ENCODE results near the gene PDGFRA.

- no peak for TF ChIP-seq CTCF (conservative IDR thresholded peaks at IDR 0.05 in 1 of 2, IDR thresholded peaks at IDR 0.05 in 1 of 2; ENCODE audit: low read depth in 1 of 2, low read length in 2 of 2)
- TF ChIP-seq EZH2 (IDR thresholded peaks at IDR 0.05; ENCODE audit: low read length, missing control alignments) = no peak
Observed at GRCh38 chr4:54185866-54186265, 43.2 kb upstream of the PDGFRA start.
